Peyer's patch (tissue), 4 donors: ENCODE measurements around the gene AZI2.

ENCODE experiments used
- POLR2A ChIP-seq, 2 donors: fragments of 450-650 bp; IDR thresholded peaks; one replicate each; pipeline ENCODE4 v1.5.1; 2017; ENCODE audit warnings: antibody characterized with exemption in 2 of 2, mild to moderate bottlenecking in 2 of 2, moderate library complexity in 2 of 2
- TF ChIP-seq, protein P1 (sequence below), 6 experiments: fragments of 450-650 bp in 4 of 6; fragments of 200-600 bp in 2 of 6; sonication (generic) in 1 of 6; IDR thresholded peaks; one replicate each; pipeline ENCODE4 v1.5.1; 2017 to 2019; ENCODE audit warnings: antibody characterized with exemption in 6 of 6, mild to moderate bottlenecking in 3 of 6, moderate library complexity in 1 of 6

DNA sequence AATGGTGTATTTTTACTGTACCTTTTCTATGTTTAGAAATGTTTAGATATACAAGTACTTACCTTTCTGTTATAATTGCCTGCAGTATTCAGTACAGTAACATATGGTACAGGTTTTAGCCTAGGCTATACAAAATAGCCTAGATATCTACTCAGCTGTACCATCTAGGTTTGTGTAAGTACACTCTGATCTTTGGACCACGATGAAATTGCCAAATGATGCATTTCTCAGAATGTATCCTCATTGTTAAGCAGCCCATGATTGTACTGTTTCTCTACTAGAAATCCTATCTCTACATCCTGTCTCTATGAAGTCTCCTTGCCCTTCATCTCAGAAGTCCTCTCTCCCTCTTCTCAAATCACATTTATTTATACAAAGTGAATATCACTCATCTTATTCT, 32.9 kb downstream of the AZI2 start:
- TF ChIP-seq, protein P1, sequence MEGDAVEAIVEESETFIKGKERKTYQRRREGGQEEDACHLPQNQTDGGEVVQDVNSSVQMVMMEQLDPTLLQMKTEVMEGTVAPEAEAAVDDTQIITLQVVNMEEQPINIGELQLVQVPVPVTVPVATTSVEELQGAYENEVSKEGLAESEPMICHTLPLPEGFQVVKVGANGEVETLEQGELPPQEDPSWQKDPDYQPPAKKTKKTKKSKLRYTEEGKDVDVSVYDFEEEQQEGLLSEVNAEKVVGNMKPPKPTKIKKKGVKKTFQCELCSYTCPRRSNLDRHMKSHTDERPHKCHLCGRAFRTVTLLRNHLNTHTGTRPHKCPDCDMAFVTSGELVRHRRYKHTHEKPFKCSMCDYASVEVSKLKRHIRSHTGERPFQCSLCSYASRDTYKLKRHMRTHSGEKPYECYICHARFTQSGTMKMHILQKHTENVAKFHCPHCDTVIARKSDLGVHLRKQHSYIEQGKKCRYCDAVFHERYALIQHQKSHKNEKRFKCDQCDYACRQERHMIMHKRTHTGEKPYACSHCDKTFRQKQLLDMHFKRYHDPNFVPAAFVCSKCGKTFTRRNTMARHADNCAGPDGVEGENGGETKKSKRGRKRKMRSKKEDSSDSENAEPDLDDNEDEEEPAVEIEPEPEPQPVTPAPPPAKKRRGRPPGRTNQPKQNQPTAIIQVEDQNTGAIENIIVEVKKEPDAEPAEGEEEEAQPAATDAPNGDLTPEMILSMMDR (IDR thresholded peaks at IDR 0.05): no peak
- TF ChIP-seq POLR2A (IDR thresholded peaks at IDR 0.05): no peak
